Suprapubic skin (tissue), 3 donors: ENCODE results near the gene PKD2L2.

Experiments used
- EP300 ChIP-seq: sonication (generic); formaldehyde crosslinking; IDR thresholded peaks from one replicate; pipeline ENCODE4 v1.6.1; 2017; ENCODE audit warnings: antibody characterized with exemption
- TF ChIP-seq, protein P1 (sequence below), 2 donors: fragments of 200-600 bp in 1 of 2; fragments of 450-650 bp in 1 of 2; sonication (generic) in 1 of 2; IDR thresholded peaks; one replicate each; pipeline ENCODE4 v1.5.1; 2016 to 2019; ENCODE audit warnings: antibody characterized with exemption in 2 of 2, mild to moderate bottlenecking in 1 of 2, moderate library complexity in 1 of 2

DNA sequence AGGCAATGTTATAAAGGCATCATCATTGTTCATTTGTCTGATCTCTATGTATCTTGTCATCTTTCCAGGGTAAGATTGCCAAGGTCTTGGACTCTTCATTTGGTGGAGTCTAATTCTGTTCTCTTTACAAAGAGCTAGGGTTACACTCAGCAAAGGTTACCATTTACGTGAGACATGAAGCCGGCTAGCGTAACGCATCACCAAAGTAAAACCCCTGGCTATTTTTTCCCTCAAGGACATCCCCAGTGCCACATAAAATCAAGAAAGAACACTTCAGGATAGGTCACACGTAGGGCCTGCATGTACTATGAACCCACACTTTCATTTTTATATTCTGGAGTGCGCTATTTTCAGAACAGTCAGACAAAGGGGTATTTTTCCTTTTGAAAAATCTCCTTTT lies 41.6 kb upstream of the PKD2L2 start:
- TF ChIP-seq, protein P1, sequence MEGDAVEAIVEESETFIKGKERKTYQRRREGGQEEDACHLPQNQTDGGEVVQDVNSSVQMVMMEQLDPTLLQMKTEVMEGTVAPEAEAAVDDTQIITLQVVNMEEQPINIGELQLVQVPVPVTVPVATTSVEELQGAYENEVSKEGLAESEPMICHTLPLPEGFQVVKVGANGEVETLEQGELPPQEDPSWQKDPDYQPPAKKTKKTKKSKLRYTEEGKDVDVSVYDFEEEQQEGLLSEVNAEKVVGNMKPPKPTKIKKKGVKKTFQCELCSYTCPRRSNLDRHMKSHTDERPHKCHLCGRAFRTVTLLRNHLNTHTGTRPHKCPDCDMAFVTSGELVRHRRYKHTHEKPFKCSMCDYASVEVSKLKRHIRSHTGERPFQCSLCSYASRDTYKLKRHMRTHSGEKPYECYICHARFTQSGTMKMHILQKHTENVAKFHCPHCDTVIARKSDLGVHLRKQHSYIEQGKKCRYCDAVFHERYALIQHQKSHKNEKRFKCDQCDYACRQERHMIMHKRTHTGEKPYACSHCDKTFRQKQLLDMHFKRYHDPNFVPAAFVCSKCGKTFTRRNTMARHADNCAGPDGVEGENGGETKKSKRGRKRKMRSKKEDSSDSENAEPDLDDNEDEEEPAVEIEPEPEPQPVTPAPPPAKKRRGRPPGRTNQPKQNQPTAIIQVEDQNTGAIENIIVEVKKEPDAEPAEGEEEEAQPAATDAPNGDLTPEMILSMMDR (IDR thresholded peaks at IDR 0.05), result no peak
- no peak for TF ChIP-seq EP300
